Measurements from ENCODE around the gene PDE6A.

GRCh38 chr5:149860801-149861322 lies 83.7 kb downstream of the PDE6A start:
- TF ChIP-seq CTCF (conservative IDR thresholded peaks at IDR 0.05; ENCODE audit: low read length), result no peak
- TF ChIP-seq EZH2phosphoT487 (IDR thresholded peaks at IDR 0.05; ENCODE audit: borderline replicate concordance), result no peak

Measured in Loucy (cell line).